ENCODE results near the gene RAP1GAP2.

The RAP1GAP2 gene

GRCh38 chr17:2950846-2951245 is 154.6 kb downstream of the RAP1GAP2 start:
- DNase-seq = no peak

- no peak for DNase-seq
These were observed 156.1 kb downstream of the RAP1GAP2 start for GRCh38 chr17:2952174-2952845.

GRCh38 chr17:2954898-2955445 is 158.7 kb downstream of the RAP1GAP2 start:
- DNase-seq = no peak

- DNase-seq = no peak
These were observed 159.8 kb downstream of the RAP1GAP2 start for GRCh38 chr17:2955931-2956582.

GRCh38 chr17:2957631-2958286 is 161.5 kb downstream of the RAP1GAP2 start:
- no peak for DNase-seq

- no peak for DNase-seq
These were observed 162.5 kb downstream of the RAP1GAP2 start for GRCh38 chr17:2958706-2959222.

- DNase-seq = no peak
These were observed 163.3 kb downstream of the RAP1GAP2 start for GRCh38 chr17:2959371-2960130.

GRCh38 chr17:2961446-2961845 is 165.2 kb downstream of the RAP1GAP2 start:
- DNase-seq = no peak

- DNase-seq = no peak
These were observed 166.0 kb downstream of the RAP1GAP2 start for GRCh38 chr17:2962236-2962635.

GRCh38 chr17:2962729-2963128 is 166.5 kb downstream of the RAP1GAP2 start:
- DNase-seq = no peak

GRCh38 chr17:2963332-2964027 is 167.2 kb downstream of the RAP1GAP2 start:
- DNase-seq = no peak

- DNase-seq = no peak
These were observed 167.8 kb downstream of the RAP1GAP2 start for GRCh38 chr17:2964028-2964356.

GRCh38 chr17:2964370-2964769 is 168.1 kb downstream of the RAP1GAP2 start:
- DNase-seq = no peak

- DNase-seq = no peak
These were observed 168.6 kb downstream of the RAP1GAP2 start for GRCh38 chr17:2964831-2965230.

- DNase-seq = no peak
These were observed 169.7 kb downstream of the RAP1GAP2 start for GRCh38 chr17:2965621-2966595.

- no peak for DNase-seq
These were observed 171.3 kb downstream of the RAP1GAP2 start for GRCh38 chr17:2967515-2967914.

GRCh38 chr17:2971851-2972250 is 175.6 kb downstream of the RAP1GAP2 start:
- DNase-seq = no peak

GRCh38 chr17:2972749-2973148 is 176.5 kb downstream of the RAP1GAP2 start:
- DNase-seq = no peak

- DNase-seq = no peak
These were observed 178.1 kb downstream of the RAP1GAP2 start for GRCh38 chr17:2974347-2974746.

GRCh38 chr17:2975469-2975958 is 179.3 kb downstream of the RAP1GAP2 start:
- DNase-seq = no peak

- DNase-seq = no peak
These were observed 180.9 kb downstream of the RAP1GAP2 start for GRCh38 chr17:2977157-2977556.
